Hematopoietic multipotent progenitor cell treated with erythropoietin and hydrocortisone succinate and interleukin-3 and kit ligand, for 8 days (in vitro differentiated cells): ENCODE results near the gene PGR.

Experiments used
- DNase-seq: peaks from one replicate; pipeline ENCODE4 v3.0.0-alpha.2; 2015

Gene PGR

DNA sequence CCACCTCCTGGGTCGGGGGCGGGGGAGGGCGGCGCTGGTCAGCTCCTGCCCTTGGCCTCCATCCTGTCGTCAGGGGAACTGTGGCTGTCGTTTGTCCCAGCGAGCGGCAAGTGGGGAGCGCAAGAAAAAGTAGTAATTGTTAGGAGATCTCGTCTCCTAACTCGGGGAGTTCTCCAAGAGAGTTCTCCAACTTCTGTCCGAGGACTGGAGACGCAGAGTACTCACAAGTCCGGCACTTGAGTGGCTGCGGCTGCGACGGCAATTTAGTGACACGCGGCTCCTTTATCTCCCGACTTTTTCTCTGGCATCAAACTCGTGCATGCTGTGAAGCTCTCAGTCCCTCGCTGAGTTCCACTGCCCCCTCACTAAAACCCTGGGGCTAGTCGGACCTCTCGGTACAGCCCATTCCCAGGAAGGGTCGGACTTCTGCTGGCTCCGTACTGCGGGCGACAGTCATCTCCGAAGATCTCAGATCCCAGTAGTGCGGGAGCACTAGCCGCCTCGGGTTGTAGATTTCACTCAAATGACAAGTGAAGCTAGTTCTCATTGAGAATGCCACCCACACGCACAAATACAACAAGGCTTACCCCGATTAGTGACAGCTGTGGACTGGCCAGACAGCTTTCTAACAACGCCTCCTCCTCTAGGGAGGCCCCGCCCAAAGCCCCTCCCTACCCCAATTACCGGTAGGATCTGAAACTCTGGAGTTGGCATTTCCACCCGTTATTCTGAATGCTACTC, at the start of gene PGR:
Gene PGR, minus strand, starts transcription at position 611 of the 741 bp plus-strand sequence. CDS start 743 bp downstream, outside the sequence.
- DNase-seq = no peak

DNA sequence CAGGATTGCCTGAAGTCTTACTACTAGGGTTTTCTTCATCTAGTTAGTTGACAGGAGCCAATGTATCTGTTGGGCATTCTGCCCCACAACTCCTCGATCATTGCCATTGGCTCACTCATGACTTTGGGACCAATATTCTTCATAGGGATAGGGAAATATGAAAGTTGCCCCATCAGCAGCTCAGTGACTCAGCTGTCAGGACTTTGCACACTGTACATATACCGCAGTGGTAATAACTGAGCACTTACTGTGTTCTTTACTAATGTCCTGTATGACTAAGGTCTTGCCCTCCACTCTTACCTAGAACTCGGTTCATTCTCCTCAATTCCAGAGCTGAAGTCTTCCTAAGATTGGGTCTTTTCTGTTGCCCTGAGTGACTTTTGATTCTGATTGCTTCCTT, 46.8 kb upstream of the PGR start:
- no peak for DNase-seq

DNA sequence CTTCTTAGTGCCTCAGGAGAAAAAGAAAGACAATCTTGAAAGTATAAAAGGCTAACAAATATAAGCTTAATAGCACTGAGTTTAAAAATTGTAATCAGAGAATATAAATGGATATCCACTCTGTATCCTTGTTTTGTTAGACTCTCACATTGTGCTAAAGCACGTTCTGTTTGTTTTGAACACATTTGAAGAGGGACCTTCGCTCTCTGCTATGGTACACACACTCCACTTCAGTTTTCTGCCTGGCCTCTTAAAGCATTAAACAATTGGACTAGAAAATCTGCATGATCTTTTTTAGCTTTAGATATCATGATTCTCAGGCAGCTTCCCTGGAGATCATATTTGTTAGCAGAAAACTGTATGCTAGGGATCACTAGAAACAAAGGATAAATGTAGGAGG, 40.3 kb upstream of the PGR start:
- DNase-seq = no peak

DNA sequence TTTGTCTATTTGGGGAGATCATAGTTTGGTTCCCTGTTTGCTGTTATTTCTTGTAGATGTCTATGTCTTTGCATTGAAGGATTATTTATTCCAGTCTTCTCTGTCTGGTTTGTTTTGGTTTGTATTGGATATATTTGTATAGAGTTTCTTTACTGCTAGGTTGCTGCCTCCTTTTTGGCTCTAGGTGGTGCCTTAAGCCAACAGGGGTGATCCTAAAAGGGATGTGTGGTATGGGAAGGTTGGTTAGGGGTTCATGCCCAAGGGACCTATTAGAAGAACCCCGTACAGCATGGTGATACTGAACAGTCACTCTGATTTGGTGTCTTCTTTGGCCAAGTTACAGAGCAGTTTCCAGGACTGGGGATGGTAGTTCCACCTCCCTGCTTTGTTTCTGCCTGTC, 36.4 kb upstream of the PGR start:
- no peak for DNase-seq

DNA sequence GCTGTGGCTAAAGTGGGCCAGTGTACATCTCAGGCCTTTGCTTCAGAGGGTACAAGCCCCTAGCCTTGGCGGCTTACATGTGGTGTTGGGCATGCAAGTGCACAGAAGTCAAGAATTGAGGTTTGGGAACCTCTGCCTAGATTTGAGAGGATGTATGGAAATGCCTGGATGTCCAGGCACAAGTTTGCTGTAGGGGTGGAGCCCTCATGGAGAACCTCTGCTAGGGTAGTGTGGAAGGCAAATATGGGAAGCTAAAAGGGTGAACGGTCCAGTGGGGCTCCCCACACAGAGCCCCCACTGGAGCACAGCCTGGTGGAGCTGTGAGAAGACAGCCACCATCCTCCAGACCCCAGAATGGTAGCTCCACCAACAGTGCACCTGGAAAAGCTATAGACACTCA, 28.5 kb upstream of the PGR start:
- DNase-seq = no peak

DNA sequence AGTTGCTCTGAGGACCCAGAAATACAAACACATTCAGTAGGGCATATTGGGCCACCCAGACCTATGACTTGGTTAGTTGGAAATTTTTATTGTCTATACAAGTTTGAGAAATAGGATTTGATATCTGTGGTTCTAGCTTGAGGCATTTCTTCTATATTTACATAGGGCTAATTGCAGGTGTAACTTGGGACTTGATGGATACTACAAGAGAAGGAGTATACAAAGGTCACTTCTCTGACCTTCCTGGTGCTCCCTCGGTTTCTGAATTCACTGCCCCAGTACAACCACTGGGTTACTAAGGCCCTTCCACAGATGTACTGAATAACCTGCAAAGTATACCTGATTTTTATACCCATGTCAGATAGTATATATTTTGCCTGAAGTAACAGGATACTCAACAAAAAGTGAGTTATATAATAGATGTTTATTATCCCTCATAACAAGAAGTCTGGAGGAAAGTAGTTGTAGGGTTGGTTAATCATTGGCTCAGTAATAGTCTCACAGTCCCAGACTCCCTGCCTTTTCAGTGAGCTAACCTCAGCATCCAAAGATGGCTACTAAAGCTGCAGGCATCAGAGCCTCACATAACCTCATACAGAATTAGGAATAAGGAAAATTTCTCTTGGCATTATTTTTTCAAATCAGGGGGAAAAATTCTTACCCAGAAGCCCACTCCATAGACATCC, 8.8 kb upstream of the PGR start:
- DNase-seq = no peak

DNA sequence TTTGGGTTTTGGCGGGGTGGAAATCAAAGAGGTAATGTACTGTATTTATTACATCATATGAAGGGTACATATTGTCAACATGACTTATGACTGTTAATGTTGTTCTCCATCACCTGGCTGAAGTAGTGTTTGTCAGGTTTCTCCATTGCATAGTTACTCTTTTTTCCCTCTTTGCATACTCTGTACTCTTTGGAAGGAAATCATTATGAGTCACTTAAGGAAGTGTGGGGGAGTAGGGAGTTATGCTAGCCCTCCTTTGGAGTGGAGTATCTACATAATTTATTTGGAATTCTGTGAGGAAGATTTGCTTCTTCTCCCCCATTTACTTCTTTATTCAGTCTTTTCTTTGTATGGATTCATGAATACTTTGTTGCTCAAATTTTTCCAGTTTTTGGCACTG, 3.6 kb upstream of the PGR start:
- DNase-seq = no peak

DNA sequence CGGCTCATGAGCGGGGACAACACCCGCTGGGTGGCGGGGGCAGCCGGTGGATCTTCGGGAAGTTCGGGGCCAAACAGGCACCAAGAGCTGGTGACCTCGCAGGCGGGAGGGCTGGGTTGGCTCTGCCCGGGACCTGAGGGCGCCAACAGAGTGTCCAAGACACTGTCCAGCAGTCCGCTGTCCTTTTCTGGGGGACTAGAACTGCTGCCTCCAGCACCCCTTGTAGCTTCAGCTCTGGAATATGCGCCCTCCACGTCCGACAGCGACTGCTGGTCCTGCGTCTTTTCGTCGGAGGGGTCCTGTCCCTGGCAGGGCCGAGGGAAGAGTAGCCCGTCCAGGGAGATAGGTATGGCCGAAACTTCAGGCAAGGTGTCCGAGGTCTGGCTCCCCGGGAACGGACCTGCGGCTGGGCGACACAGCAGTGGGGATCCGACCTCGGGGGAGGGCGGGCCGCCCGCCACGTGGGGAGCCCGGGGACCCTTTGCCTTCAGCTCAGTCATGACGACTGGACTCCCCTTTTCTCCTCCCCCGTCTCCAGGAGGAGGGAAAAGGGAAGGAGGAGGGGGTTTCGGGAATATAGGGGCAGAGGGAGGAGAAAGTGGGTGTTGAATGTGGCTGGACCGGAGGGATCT, 926 bp downstream of the PGR start:
- DNase-seq = no peak

DNA sequence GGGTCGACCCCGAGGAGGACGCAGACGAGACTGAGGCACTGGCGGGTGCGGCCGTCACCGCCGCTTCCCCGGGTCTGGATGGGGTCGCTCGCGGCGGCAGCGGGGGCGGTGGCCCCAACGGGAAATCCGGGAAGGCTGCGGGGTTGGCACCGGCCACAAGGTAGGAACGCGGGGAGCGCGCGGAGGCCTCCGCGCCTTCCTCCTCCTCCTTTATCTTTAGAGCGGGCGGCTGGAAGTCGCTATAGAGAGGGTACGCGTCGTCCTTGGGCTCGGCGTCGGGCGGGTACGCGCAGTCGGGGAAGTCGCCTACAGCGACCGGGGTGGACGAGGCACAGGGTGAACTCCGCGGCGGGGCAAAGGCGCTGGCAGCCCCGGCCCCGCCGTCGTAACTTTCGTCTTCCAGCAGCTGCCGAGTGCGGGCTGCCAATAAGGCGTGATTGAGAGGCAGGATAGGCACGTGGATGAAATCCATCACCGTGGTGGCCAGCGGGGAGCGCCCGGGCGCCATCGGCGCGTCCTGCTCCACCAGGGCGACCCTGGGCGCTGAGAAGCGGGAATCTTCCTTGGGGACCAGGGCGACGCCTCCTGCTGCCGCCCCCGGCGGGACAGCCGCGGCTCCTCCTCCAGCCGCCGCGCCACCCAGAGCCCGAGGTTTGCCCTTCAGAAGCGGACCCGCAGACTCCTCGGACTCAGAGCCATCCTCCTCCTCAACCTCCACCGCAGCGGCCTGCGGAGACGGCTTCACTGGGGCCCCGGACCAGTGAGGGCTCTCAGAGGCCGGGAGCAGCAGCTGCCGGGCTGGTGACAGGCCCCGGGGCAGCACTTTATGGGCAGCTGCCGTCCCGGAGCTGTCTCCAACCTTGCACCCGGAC, 1.7 kb downstream of the PGR start:
- no peak for DNase-seq

DNA sequence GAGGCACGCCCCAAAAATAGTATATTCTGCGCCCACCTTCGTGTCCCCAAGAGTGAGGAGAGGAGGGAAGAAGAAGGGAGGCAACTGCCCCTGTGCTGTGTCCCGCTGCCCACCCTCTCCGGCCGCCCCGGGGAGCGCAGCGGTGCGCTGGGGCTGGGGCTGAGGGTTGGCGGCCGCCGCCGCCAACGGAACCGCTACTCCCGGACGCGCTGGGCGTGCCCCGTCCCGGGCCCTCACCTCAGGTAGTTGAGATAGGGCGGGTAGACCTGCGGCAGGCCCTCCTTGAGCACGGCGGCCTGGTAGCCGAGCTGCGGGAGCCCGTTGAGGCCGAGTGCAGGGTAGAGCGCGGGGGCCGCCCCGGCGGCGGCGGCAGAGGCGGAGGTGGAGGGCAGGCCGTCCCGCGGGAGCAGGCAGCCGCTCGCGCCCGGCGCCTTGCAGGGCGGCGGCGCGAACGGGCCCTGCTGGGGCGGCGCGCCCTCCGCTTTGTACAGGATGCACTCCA, 2.4 kb downstream of the PGR start:
- no peak for DNase-seq

DNA sequence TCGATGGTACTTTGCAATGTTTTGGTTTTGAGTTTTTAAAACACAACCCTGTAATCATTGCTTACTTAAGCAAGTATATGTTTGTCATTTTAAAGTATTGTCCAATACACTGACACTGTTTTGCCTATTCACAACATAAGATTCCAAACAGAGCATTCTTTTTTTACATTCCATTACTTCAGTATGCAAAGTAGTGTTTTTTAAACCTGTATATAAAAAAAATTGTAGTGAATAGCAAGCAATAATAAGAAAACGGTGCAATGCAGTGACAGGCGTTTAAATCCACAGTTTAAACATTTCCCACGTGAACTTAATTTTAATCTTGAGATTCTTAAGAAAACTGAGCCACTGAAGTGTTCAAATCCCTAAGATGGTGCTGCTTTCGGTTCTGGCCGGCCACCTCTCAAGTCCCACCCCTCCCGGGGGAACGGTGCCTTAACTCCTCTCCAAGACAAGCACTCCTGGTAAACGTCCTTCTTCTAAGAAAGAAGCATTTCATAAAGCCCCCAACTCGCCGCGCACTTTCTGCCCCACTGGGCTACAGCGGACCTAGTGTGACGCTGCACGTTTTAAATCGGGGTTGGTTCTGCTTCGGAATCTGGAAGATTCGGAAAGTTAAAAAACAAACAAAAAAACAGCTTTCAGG, 2.9 kb downstream of the PGR start:
- no peak for DNase-seq

DNA sequence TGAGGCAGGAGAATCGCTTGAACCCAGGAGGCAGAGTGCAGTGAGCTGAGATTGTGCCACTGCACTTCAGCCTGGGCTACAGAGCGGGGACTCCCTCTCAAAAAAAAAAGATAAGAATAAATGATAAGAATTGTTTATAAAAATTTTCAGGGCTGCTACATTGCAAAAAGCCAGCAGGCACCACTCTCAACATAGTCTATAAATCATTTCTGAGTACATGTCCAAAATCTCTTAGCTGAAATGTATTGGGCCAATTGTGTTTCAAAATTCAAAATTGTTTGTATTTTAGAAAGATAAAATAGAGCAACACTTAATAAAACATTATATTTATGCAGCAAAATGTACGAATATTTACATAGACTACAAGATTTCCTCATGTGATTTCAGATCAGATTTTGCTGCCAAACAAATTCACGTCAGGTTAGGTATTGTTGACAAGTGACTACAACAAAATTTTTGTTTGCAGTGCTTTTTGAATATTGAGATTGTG, 13.9 kb downstream of the PGR start:
- DNase-seq = no peak

DNA sequence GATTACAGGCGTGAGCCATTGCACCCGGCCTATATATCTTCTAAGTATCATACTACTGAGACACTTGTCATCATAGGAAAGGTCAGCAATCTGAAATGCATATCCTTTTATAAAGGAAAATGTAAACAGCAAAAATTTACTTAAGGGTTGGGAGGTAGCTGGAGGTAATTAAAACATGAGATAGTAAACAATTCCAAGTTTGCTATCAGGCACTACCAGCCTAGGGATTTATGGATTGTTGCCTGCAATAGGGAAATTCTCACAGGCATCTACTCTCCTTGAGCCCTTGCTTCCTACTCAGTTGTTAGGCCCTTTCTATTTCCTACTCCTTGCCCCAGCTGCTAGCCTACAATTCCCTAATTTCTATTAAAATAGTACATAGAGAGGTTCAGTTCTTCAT, 16.1 kb downstream of the PGR start:
- DNase-seq = no peak

DNA sequence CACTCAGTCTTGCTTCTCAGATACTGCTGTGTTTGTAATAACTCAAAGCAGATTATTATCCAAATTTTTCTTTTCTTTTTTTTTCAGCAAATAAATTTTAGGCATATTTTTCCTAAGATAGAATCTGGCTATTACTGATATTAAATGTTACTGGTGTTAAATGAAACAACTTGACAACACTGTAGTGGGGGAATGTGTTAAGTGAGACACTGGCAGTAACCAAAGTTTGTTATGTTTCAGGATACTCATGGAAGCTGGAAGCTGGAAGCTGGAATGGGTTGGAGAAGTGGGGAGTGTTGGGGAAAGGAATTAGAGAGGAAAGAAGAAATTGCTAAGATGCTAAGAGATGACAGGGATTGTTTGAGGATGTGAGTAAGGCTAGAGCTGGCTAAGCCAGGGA, 24.9 kb downstream of the PGR start:
- no peak for DNase-seq

DNA sequence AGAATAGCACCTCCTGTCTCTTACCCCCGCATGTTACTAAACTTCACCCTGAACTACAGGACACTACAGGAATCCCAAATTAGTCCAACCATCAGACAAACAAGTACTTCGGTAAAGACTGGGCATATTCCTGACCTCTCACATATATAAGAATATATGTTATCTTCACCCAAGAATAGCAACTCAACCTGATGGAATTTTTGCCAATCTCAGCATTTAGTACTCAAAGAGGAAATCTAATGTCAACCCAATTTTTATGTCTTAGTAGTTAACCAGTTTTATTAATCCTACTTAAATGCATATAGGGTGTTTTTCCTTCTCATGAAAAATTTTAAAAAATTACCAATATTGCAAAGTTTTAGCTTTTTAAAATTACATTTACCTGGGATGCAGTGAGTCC, 26.2 kb downstream of the PGR start:
- DNase-seq = no peak

DNA sequence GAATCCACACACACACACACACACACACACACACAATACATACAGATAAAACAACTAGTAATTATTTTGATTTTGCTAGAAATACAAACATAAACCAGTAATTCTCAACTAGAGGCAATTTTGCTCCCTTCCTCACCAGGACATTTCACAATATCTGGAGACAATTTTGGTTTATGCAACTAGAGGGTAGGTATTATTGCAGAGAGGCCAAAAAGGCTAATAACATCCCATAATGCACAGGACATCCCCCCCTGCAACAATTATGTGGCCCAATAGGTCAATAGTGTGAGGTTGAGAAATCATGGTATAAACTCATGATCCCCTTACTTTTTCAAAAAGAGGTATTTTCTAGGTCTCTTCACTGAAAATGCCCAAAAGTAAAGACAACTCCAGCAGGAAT, 29.0 kb downstream of the PGR start:
- no peak for DNase-seq

DNA sequence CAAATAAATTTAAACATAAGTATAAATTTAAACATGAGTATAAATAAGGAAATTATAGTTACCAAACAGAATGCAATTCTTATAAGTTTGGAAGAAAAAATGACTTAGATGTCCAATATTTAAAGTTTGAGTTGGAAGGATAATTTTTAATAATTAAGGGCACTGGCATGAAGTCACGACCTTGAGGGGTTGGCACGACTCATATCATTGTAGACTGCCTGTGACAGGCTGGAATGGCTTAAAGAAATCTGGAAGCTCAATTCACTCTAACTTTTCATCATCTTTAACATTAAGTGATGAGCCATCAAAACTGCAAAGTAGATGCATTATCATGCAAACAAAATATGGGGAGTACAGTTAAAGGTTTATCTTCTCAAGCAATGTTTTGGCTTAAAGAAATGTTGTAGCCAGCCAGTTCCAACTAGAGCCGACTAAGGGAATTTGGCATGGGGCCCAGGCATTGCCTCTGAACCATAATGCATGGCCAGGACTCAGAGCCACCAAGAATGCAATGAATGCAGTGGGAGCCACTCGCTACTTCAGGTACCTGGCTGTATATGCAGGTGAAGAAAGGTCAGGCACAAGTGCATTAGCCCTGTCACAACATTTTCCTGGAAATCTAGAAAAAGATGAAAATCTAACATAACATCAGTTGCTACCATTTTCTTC, 33.4 kb downstream of the PGR start:
- no peak for DNase-seq

DNA sequence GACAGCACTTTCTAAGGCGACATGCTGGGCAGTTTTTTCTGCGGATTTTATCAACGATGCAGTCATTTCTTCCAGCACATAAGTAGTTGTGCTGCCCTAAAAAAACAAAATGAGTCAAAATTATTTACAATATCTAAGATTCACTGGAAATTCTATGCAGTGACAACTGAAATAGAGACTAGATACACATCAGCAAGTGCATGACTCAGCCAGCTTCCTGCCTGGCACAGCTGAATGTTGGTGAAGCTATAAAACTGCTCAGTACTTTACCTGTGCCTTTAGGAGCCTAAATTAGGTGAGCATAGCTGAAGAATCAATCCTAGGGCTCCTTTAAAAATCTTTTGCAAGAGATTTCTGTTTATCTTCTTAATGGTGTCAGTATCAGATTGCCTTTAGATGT, 37.8 kb downstream of the PGR start:
- no peak for DNase-seq

DNA sequence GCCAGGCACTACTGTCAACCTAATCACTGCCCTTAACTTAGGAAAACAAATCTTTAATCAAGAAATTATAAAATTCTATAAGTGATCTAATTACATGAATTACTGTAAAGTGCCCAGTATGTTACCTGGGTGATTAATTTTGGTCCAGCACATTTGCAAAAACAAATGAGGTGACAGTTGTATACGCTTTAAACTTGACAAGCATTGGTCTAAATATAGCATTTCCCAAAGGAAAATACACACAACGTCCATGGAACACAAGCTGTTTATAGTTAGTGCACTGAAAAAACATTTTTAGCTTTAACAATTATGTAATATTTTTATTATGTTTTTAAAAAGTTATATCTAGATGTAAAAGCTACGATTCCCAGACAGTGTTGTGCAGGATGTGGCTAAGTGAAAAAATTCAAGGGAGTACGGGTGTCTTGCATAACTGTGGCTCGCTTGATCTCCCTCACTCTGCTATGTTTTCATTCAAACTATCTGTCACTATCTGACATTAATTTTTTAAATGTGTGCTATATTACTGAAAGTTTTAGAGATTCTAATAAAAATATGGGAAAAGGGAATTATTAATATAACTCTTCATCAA, 38.8 kb downstream of the PGR start:
- no peak for DNase-seq

DNA sequence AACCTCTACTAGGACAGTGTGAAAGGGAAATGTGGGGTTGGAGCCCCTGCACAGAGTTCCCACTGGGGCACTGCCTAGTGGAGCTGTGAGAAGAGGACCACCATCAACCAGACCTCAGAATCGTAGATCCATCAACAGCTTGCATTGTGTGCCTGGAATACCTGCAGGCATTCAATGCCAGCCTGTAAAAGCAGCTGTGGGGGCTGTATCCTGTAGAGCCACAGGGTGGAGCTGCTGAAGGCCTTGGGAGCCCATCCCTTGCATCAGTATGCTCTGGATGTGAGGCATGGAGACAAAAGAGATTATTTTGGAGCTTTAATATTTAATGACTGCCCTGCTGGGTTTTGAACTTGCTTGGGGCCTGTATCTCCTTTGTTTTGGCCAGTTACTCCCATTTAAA, 46.3 kb downstream of the PGR start:
- no peak for DNase-seq

DNA sequence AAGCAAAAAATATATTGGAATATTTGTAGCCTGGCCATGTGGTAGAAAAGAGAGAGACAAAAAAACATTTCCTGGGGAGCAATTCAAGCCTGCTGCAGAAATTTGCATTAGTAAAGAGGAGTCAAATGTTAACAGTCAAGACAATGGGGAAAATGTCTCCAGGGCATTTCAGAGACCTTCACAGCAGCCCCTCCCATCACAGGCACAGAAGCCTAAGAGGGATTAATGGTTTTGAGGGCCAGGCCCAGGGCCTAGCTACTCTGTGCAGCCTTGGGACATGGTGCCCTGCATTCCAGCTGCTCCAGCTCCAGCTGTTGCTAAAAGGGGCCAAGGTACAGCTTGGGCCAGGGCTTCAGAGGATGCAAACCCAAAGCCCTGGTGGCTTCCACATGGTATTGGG, 46.8 kb downstream of the PGR start:
- no peak for DNase-seq
